Measurements from ENCODE around the gene BCCIP.

Gene BCCIP

GRCh38 chr10:125844751-125845221 is 21.4 kb downstream of the BCCIP start:
- no peak for DNase-seq (ENCODE audit: low spot score)

- DNase-seq (ENCODE audit: low spot score): no peak
Observed at GRCh38 chr10:125845617-125846016, 22.3 kb downstream of the BCCIP start.

GRCh38 chr10:125846894-125847293 is 23.5 kb downstream of the BCCIP start:
- no peak for DNase-seq (ENCODE audit: low spot score)

GRCh38 chr10:125848371-125848770 is 25.0 kb downstream of the BCCIP start:
- no peak for DNase-seq (ENCODE audit: low spot score)

GRCh38 chr10:125848857-125849256 is 25.5 kb downstream of the BCCIP start:
- DNase-seq (ENCODE audit: low spot score): no peak

GRCh38 chr10:125849448-125849847 is 26.1 kb downstream of the BCCIP start:
- no peak for DNase-seq (ENCODE audit: low spot score)

GRCh38 chr10:125850766-125851731 is 27.7 kb downstream of the BCCIP start:
- DNase-seq (ENCODE audit: low spot score): no peak

- no peak for DNase-seq (ENCODE audit: low spot score)
Observed at GRCh38 chr10:125852487-125852886, 29.1 kb downstream of the BCCIP start.

- DNase-seq (ENCODE audit: low spot score): no peak
Observed at GRCh38 chr10:125857185-125857760, 33.9 kb downstream of the BCCIP start.

- no peak for DNase-seq (ENCODE audit: low spot score)
Observed at GRCh38 chr10:125859128-125859817, 35.9 kb downstream of the BCCIP start.

- DNase-seq (ENCODE audit: low spot score): no peak
Observed at GRCh38 chr10:125865120-125865519, 41.8 kb downstream of the BCCIP start.

- DNase-seq (ENCODE audit: low spot score): no peak
Observed at GRCh38 chr10:125866421-125867029, 43.2 kb downstream of the BCCIP start.

GRCh38 chr10:125868372-125868975 is 45.1 kb downstream of the BCCIP start:
- DNase-seq (ENCODE audit: low spot score): peak; percentile 24

GRCh38 chr10:125871338-125871737 is 48.0 kb downstream of the BCCIP start:
- DNase-seq (ENCODE audit: low spot score): no peak

GRCh38 chr10:125878957-125879835 is 55.9 kb downstream of the BCCIP start:
- no peak for DNase-seq (ENCODE audit: low spot score)

GRCh38 chr10:125880719-125881118 is 57.4 kb downstream of the BCCIP start:
- no peak for DNase-seq (ENCODE audit: low spot score)

GRCh38 chr10:125881192-125881591 is 57.8 kb downstream of the BCCIP start, which contains the start of gene DHX32:
TSS of gene DHX32 (minus strand) at chr10:125881292. CDS start at chr10:125880824, 468 bp downstream.
- DNase-seq (ENCODE audit: low spot score): no peak

GRCh38 chr10:125882596-125882995 is 59.2 kb downstream of the BCCIP start:
- DNase-seq (ENCODE audit: low spot score): no peak

GRCh38 chr10:125883211-125883610 is 59.9 kb downstream of the BCCIP start:
- DNase-seq (ENCODE audit: low spot score): no peak
